H1 (cell line): ENCODE data around the gene TMEM144. TPM values are rescaled to one million over a fixed set of nuclear protein-coding genes. Genes with fewer than 3 reads are reported as not detected.
A peak's percentile ranks its signal among the peaks of the same experiment; 100 is the strongest.

Source experiments
- CTCF ChIA-PET: fragments of 300-600 bp; sonication (Branson Sonifier 250); formaldehyde crosslinking; loops from one replicate; lab custom pipeline; 2021; ENCODE audit not compliant: partially characterized antibody; lab: Charles Lee
- POLR2A ChIA-PET: fragments of 300-600 bp; sonication (Branson Sonifier 250); formaldehyde crosslinking; loops from one replicate; lab custom pipeline; 2021; ENCODE audit warnings: inconsistent platforms; ENCODE audit not compliant: partially characterized antibody; lab: Charles Lee
- DNase-seq, 2 experiments: peaks; one replicate each; pipeline versions ENCODE4 v3.0.0 to v3.0.0-alpha.2; 2010 to 2022; ENCODE audit warnings: low spot score in 2 of 2, low read depth in 1 of 2, mixed read lengths in 1 of 2
- FAIRE-seq: peaks from 2 replicates; lab custom pipeline; 2011; peaks lifted over from hg19 to GRCh38; lab: Jason Lieb, UNC
- H2AFZ ChIP-seq: 2 replicates; pipeline ENCODE4 v1.8.1; 2012; ENCODE audit warnings: low read length, inconsistent platforms
- H2AK5ac ChIP-seq: 2 replicates; pipeline ENCODE4 v1.6.1; 2013; ENCODE audit warnings: low read depth, low read length
- H2BK120ac ChIP-seq: replicated peaks from 2 replicates; pipeline ENCODE3; 2013; ENCODE audit warnings: low read depth, low read length, inconsistent platforms
- H2BK12ac ChIP-seq: 2 replicates; pipeline ENCODE4 v1.6.1; 2013; ENCODE audit warnings: low read depth, low read length
- H2BK15ac ChIP-seq: 2 replicates; pipeline ENCODE4 v1.6.1; 2013; ENCODE audit warnings: low read length
- H2BK20ac ChIP-seq: 2 replicates; pipeline ENCODE4 v1.6.1; 2013; ENCODE audit warnings: low read length
- H2BK5ac ChIP-seq: 2 replicates; pipeline ENCODE4 v1.6.1; 2013; ENCODE audit warnings: low read depth, low read length
- H3K14ac ChIP-seq: 2 replicates; pipeline ENCODE4 v1.6.1; 2013; ENCODE audit warnings: inconsistent platforms; ENCODE audit not compliant: insufficient read length
- H3K18ac ChIP-seq: 2 replicates; pipeline ENCODE4 v1.6.1; 2013; ENCODE audit warnings: low read length; ENCODE audit errors: extremely low read depth
- H3K23ac ChIP-seq: 2 replicates; pipeline ENCODE4 v1.6.1; 2013; ENCODE audit warnings: inconsistent platforms; ENCODE audit not compliant: insufficient read length
- H3K23me2 ChIP-seq: 2 replicates; pipeline ENCODE4 v1.6.1; 2013; ENCODE audit warnings: low read depth, low read length
- H3K27ac ChIP-seq: 2 replicates; pipeline ENCODE4 v1.6.1; 2011; ENCODE audit warnings: low read depth, low read length, inconsistent platforms
- H3K27me3 ChIP-seq, 4 experiments: replicated peaks in 1 of 4; 1 replicate in 1 of 4; 2 replicates in 3 of 4; pipeline versions ENCODE4 v1.6.1 to v1.8.1; 2011 to 2013; ENCODE audit warnings: low read length in 3 of 4, mild to moderate bottlenecking in 3 of 4, inconsistent platforms in 2 of 4, mixed read lengths in 2 of 4, moderate library complexity in 1 of 4; ENCODE audit not compliant: control insufficient read depth in 3 of 4, insufficient read depth in 3 of 4; ENCODE audit errors: extremely low read depth in 1 of 4
- H3K36me3 ChIP-seq, 4 experiments: 2 replicates each; pipeline versions ENCODE4 v1.6.1 to v1.8.1; 2011 to 2013; ENCODE audit warnings: mild to moderate bottlenecking in 4 of 4, low read length in 3 of 4, moderate library complexity in 2 of 4, control low read depth in 1 of 4, inconsistent platforms in 1 of 4; ENCODE audit not compliant: insufficient read depth in 4 of 4, control insufficient read depth in 2 of 4
- H3K4ac ChIP-seq: replicated peaks from 2 replicates; pipeline ENCODE3; 2013; ENCODE audit warnings: low read length, low read depth, mixed read lengths, inconsistent platforms; ENCODE audit not compliant: insufficient read length
- H3K4me1 ChIP-seq, 4 experiments: replicated peaks in 1 of 4; 1 replicate in 1 of 4; 2 replicates in 3 of 4; pipeline versions ENCODE4 v1.6.1 to v1.8.1; 2011 to 2013; ENCODE audit warnings: low read length in 3 of 4, inconsistent platforms in 2 of 4, mixed read lengths in 1 of 4; ENCODE audit not compliant: insufficient read depth in 4 of 4, control insufficient read depth in 3 of 4
- H3K4me2 ChIP-seq, 2 experiments: 2 replicates each; pipeline versions ENCODE4 v1.6.1 to v1.8.1; 2011 to 2013; ENCODE audit warnings: low read depth in 2 of 2, low read length in 2 of 2, control low read depth in 1 of 2, inconsistent platforms in 1 of 2, mild to moderate bottlenecking in 1 of 2; ENCODE audit not compliant: insufficient read depth in 1 of 2
- H3K4me3 ChIP-seq, 4 experiments: fragments of 200-600, 300-600 bp in 1 of 4; sonication (generic), shearing (Covaris generic), sonication (Bioruptor Twin) in 1 of 4; 2 replicates each; pipeline versions ENCODE4 v1.5.1 to v1.8.1; 2011 to 2016; ENCODE audit warnings: low read length in 4 of 4, low read depth in 3 of 4, control low read depth in 2 of 4, inconsistent platforms in 2 of 4, mild to moderate bottlenecking in 2 of 4, mixed read lengths in 1 of 4, moderate library complexity in 1 of 4; ENCODE audit not compliant: insufficient read depth in 2 of 4; ENCODE audit errors: extremely low read depth in 1 of 4
- H3K56ac ChIP-seq: replicated peaks from 2 replicates; pipeline ENCODE3; 2013; ENCODE audit warnings: low read depth, mild to moderate bottlenecking, mixed read lengths, low read length, inconsistent platforms; ENCODE audit not compliant: insufficient read length
- H3K79me1 ChIP-seq: 2 replicates; pipeline ENCODE4 v1.6.1; 2013; ENCODE audit warnings: low read depth, low read length, control low read depth
- H3K79me2 ChIP-seq, 2 experiments: 2 replicates each; pipeline versions ENCODE4 v1.6.1 to v1.8.1; 2012 to 2013; ENCODE audit warnings: low read length in 2 of 2, mild to moderate bottlenecking in 2 of 2, inconsistent platforms in 1 of 2; ENCODE audit not compliant: insufficient read depth in 2 of 2, control insufficient read depth in 1 of 2
- H3K9ac ChIP-seq, 4 experiments: replicated peaks in 1 of 4; 1 replicate in 1 of 4; 2 replicates in 3 of 4; pipeline versions ENCODE4 v1.6.1 to v1.8.1; 2011 to 2013; ENCODE audit warnings: low read depth in 3 of 4, low read length in 3 of 4, control low read depth in 2 of 4, mild to moderate bottlenecking in 2 of 4, moderate library complexity in 2 of 4, inconsistent platforms in 1 of 4; ENCODE audit errors: extremely low read depth in 1 of 4
- H3K9me3 ChIP-seq, 2 experiments: 2 replicates each; pipeline versions ENCODE4 v1.6.1 to v1.8.1; 2012 to 2013; ENCODE audit warnings: mild to moderate bottlenecking in 2 of 2, moderate library complexity in 2 of 2, control low read depth in 1 of 2, inconsistent platforms in 1 of 2, low read depth in 1 of 2, low read length in 1 of 2, mixed read lengths in 1 of 2; ENCODE audit not compliant: insufficient read depth in 2 of 2
- H4K20me1 ChIP-seq, 2 experiments: replicated peaks in 1 of 2; 2 replicates each; pipeline versions ENCODE3 to v1.8.1; 2011 to 2013; ENCODE audit warnings: inconsistent platforms in 2 of 2, low read length in 2 of 2, mild to moderate bottlenecking in 1 of 2; ENCODE audit not compliant: insufficient read depth in 2 of 2, control insufficient read depth in 1 of 2
- H4K5ac ChIP-seq: 2 replicates; pipeline ENCODE4 v1.6.1; 2013; ENCODE audit warnings: low read length, low read depth, mixed read lengths, inconsistent platforms; ENCODE audit not compliant: insufficient read length
- H4K8ac ChIP-seq: 2 replicates; pipeline ENCODE4 v1.8.0; 2013; ENCODE audit warnings: mild to moderate bottlenecking, moderate library complexity, low read length, inconsistent platforms; ENCODE audit not compliant: insufficient read depth; ENCODE audit errors: extremely low read depth
- H4K91ac ChIP-seq: replicated peaks from 2 replicates; pipeline ENCODE3; 2013; ENCODE audit warnings: low read length, mixed read lengths, inconsistent platforms; ENCODE audit not compliant: insufficient read length
- ASH2L ChIP-seq: fragments of 200-600, 300-600 bp; sonication (generic); IDR thresholded peaks from one replicate; pipeline ENCODE4 v1.7.1; 2017; ENCODE audit warnings: low read length
- BCL11A ChIP-seq, 2 experiments: IDR thresholded peaks; one replicate each; pipeline ENCODE4 v1.6.1; 2011; ENCODE audit warnings: low read depth in 2 of 2, low read length in 2 of 2, mild to moderate bottlenecking in 2 of 2
- BRCA1 ChIP-seq: IDR thresholded peaks from 2 replicates; pipeline ENCODE4 v1.6.1; 2012; ENCODE audit warnings: low read depth, low read length, improper control_type of control experiment
- CBX8 ChIP-seq: fragments of 300-800, 300-1000 bp; sonication (generic); IDR thresholded peaks from 2 replicates; pipeline ENCODE4 v1.7.1; 2016; ENCODE audit warnings: low read depth, low read length, borderline replicate concordance
- CEBPB ChIP-seq: IDR thresholded peaks from 2 replicates; pipeline ENCODE4 v1.6.1; 2012; ENCODE audit warnings: low read depth, low read length
- CTBP2 ChIP-seq: IDR thresholded peaks from 2 replicates; pipeline ENCODE4 v1.7.0; 2011; ENCODE audit warnings: borderline replicate concordance, mild to moderate bottlenecking, moderate library complexity, mixed read lengths, low read length; ENCODE audit not compliant: insufficient read depth, insufficient read length
- EGR1 ChIP-seq: IDR thresholded peaks from 2 replicates; pipeline ENCODE4 v1.6.1; 2011; ENCODE audit warnings: low read depth, low read length, borderline replicate concordance
- EP300 ChIP-seq, 2 experiments: IDR thresholded peaks; 1 replicate in 1 of 2; 2 replicates in 1 of 2; pipeline ENCODE4 v1.6.1; 2011 to 2012; ENCODE audit warnings: low read depth in 2 of 2, low read length in 2 of 2, mild to moderate bottlenecking in 2 of 2, borderline replicate concordance in 1 of 2, inconsistent platforms in 1 of 2, moderate library complexity in 1 of 2
- KDM1A ChIP-seq: fragments of 200-600, 300-600 bp; sonication (generic); IDR thresholded peaks from 2 replicates; pipeline ENCODE4 v1.7.1; 2016; ENCODE audit warnings: mild to moderate bottlenecking, low read length, borderline replicate concordance
- PHF8 ChIP-seq: fragments of 200-600 bp; sonication (generic); conservative IDR thresholded peaks from 2 replicates; pipeline ENCODE4 v1.7.1; 2012; ENCODE audit warnings: low read depth, mild to moderate bottlenecking, inconsistent platforms, low read length, moderate library complexity
- SAP30 ChIP-seq: fragments of 300-600 bp; sonication (generic); IDR thresholded peaks from 2 replicates; pipeline ENCODE4 v1.7.1; 2012; ENCODE audit warnings: low read length, moderate library complexity, mild to moderate bottlenecking, inconsistent platforms; ENCODE audit not compliant: insufficient read depth, insufficient replicate concordance
- SUZ12 ChIP-seq: fragments of 200-600 bp; sonication (generic); IDR thresholded peaks from 2 replicates; pipeline ENCODE4 v1.6.1; 2012; ENCODE audit warnings: mild to moderate bottlenecking, inconsistent platforms, low read length, moderate library complexity, mixed read lengths
- ZNF274 ChIP-seq: IDR thresholded peaks from 2 replicates; pipeline ENCODE4 v1.7.0; 2012; ENCODE audit warnings: low read length, borderline replicate concordance; ENCODE audit errors: extremely low read depth
- WGBS, 2 experiments: shearing (Covaris generic) in 1 of 2; methylation state at CpG; one replicate each; pipeline versions ENCODE4 v1.1.6 to v1.1.7; 2013 to 2015; ENCODE audit warnings: low lambda C conversion rate in 2 of 2, mixed read lengths in 2 of 2, inconsistent platforms in 1 of 2, low coverage in 1 of 2, missing lambda C conversion rate in 1 of 2; ENCODE audit not compliant: insufficient replicate concordance in 2 of 2, insufficient coverage in 1 of 2, insufficient read length in 1 of 2; ENCODE audit errors: extremely low coverage in 1 of 2, missing lambda C conversion rate in 1 of 2; 5-methylcytosine and 5-hydroxymethylcytosine counted together
- polyA plus RNA-seq, 7 experiments: library from polyadenylated mRNA; depleted of rRNA in 3 of 7; stranded (reverse) in 5 of 7; unstranded in 2 of 7; fragments of >200 nt in 5 of 7; fragments of 200-250 nt in 2 of 7; gene quantifications; 1 replicate in 5 of 7; 2 replicates in 1 of 7; 4 replicates in 1 of 7; pipeline versions ENCODE4 v1.2.1 to v1.2.3, GENCODE V29; 2011 to 2013; ENCODE audit warnings: missing spikeins in 2 of 7, mixed read lengths in 2 of 7
- total RNA-seq: library from RNA; stranded (reverse); fragmentation: NEBNext Ultra II Directional; extraction: Animal tissue kit (Norgen Biotek cat#: 25700); gene quantifications from 2 replicates; pipeline ENCODE4 v1.2.1, GENCODE V29; 2021
- TF ChIP-seq, protein P1 (sequence below): IDR thresholded peaks from 2 replicates; pipeline ENCODE4 v1.6.1; 2012; ENCODE audit warnings: inconsistent platforms

The TMEM144 gene
- total and polyA plus RNA-seq, 2 of the 8 experiments (the other 6 are each of a cell fraction or from before 2014, with no cell fraction given), result 1.9 to 2.6 TPM

DNA sequence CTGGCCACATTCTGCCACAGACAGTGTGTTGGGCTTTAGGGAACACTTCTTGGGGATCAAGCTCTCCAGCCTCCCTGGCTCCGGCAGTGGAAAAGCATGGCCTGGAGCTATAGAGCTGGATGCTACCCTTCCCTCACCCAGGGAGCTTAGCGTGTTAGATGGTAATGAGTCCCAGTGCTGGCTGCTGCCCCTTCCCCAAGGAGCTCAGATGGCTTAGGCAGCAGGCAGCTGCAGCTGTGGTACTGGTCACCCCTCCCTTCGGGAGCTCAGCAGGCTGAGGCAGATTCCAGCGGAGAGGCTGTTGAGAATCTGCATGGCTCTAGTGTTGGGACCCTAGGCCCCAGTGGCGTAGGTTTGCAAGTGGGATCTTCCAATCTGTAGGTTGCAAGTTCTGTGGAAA lies 19.5 kb downstream of the TMEM144 start:
- no peak overlapping the region for H3K4me3 ChIP-seq
- no peak overlapping the region for H3K4me2 ChIP-seq
- H3K27me3 ChIP-seq, result no peaks in the 10 kb centered on the region
- no peak overlapping the region for H4K91ac ChIP-seq
- FAIRE-seq (no peak), DNase-seq (no peak)
- no peak overlapping the region for H2BK20ac ChIP-seq
- H4K8ac ChIP-seq, result no peak overlapping the region
- POLR2A ChIA-PET, result no interaction called here
- no peaks in the 10 kb centered on the region for H4K20me1 ChIP-seq
- H4K5ac ChIP-seq, result no peak overlapping the region
- H3K79me1 ChIP-seq, result no peaks in the 10 kb centered on the region
- H3K4me1 ChIP-seq, result no peaks in the 10 kb centered on the region
- no peak overlapping the region for H3K18ac ChIP-seq
- no peak overlapping the region for H2BK120ac ChIP-seq
- no peak overlapping the region for H3K4ac ChIP-seq
- H2BK12ac ChIP-seq, result no peak overlapping the region
- no peak overlapping the region for H2BK5ac ChIP-seq
- 0 out of 2 replicates have a peak overlapping the region, but pooled peaks have one; percentile 53 for H2AFZ ChIP-seq
- WGBS, 2 experiments, result 96% methylated on average over 3 of the region's 5 CpGs; no CpG with 5 or more reads in 1 of the 2 experiments
- H3K79me2 ChIP-seq, result no peaks in the 10 kb centered on the region
- H3K56ac ChIP-seq, result no peak overlapping the region
- H2BK15ac ChIP-seq, result no peak overlapping the region
- no peak overlapping the region for H3K27ac ChIP-seq
- CTCF ChIA-PET, result interaction anchor here (0.9 to 1.9 kb wide), 5 partner anchors 15 to 37 kb away, joined by 3 to 6 read pairs (median 4); no protein-coding TSS in a partner anchor
- H3K23me2 ChIP-seq, result no peaks in the 10 kb centered on the region
- H3K23ac ChIP-seq, result no peak overlapping the region
- no peak overlapping the region for H3K14ac ChIP-seq
- no peaks in the 10 kb centered on the region for H3K36me3 ChIP-seq
- no peak overlapping the region for H3K9ac ChIP-seq
- H2AK5ac ChIP-seq, result no peak overlapping the region
- no peaks in the 10 kb centered on the region for H3K9me3 ChIP-seq
- no peak for TF ChIP-seq BCL11A (IDR thresholded peaks at IDR 0.05; ENCODE audit: low read depth in 2 of 2, low read length in 2 of 2)
- no peak for TF ChIP-seq SAP30
- TF ChIP-seq PHF8, result no peak
- no peak for TF ChIP-seq KDM1A
- no peak for TF ChIP-seq CBX8
- TF ChIP-seq CTBP2, result no peak
- no peak for TF ChIP-seq ZNF274
- no peak for TF ChIP-seq SUZ12
- TF ChIP-seq EGR1, result no peak
- no peak for TF ChIP-seq EP300 (IDR thresholded peaks at IDR 0.05; ENCODE audit: borderline replicate concordance in 1 of 2, low read depth in 2 of 2, low read length in 2 of 2)
- no peak for TF ChIP-seq ASH2L
- no peak for TF ChIP-seq CEBPB
- no peak for TF ChIP-seq BRCA1
- TF ChIP-seq, protein P1, sequence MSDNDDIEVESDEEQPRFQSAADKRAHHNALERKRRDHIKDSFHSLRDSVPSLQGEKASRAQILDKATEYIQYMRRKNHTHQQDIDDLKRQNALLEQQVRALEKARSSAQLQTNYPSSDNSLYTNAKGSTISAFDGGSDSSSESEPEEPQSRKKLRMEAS, result no peak
